HCT116 (cell line): ENCODE data around the gene TMEM115. TPM values are rescaled to one million over a fixed set of nuclear protein-coding genes. Genes with fewer than 3 reads are reported as not detected.
A peak's percentile ranks its signal among the peaks of the same experiment; 100 is the strongest.

Source experiments
- ATAC-seq: fragments of 200-7000 bp; cut with Tn5 transposase; 2 replicates; pipeline ENCODE4 v1.9.1; 2020; ENCODE audit warnings: mild to moderate bottlenecking, moderate library complexity
- BruUV-seq: library from RNA; stranded (reverse); fragments of 400-500 nt; replicated peaks from 2 replicates; lab custom pipeline; 2021; lab: Mats Ljungman, UMichigan
- CTCF ChIA-PET: fragments of 300-600 bp; sonication (Branson Sonifier 250); formaldehyde crosslinking; loops from one replicate; lab custom pipeline; 2021; ENCODE audit warnings: antibody characterized with exemption; lab: Charles Lee
- POLR2A ChIA-PET: fragments of 300-600, 350-600 bp; sonication (Branson Sonifier 250); formaldehyde crosslinking; loops from one replicate; lab custom pipeline; 2021; ENCODE audit warnings: antibody characterized with exemption; lab: Charles Lee
- RAD21 ChIA-PET, 2 experiments: fragments of 300-600 bp; sonication (Branson Sonifier 250); formaldehyde crosslinking; loops; one replicate each; lab custom pipeline; 2023; ENCODE audit warnings: low total read pairs in 2 of 2; ENCODE audit not compliant: uncharacterized antibody in 2 of 2, unreplicated experiment in 2 of 2, low non-redundant PET in 1 of 2; lab: Charles Lee
- DNase-seq: peaks from one replicate; pipeline ENCODE4 v3.0.0-alpha.2; 2010; ENCODE audit warnings: low read depth, low spot score
- H2AFZ ChIP-seq: fragments of 200-600 bp; shearing (Covaris generic), sonication (generic); 2 replicates; pipeline ENCODE4 v1.6.1; 2017; ENCODE audit warnings: low read depth, mixed run types, mixed read lengths, antibody characterized with exemption, low read length; ENCODE audit not compliant: poor library complexity, severe bottlenecking
- H3K27ac ChIP-seq: 2 replicates; pipeline ENCODE4 v1.5.1; 2012; ENCODE audit warnings: low read depth, low read length
- H3K27me3 ChIP-seq: fragments of 200-600 bp; sonication (generic); 2 replicates; pipeline ENCODE4 v1.6.1; 2016; ENCODE audit warnings: mixed run types, low read length, mixed read lengths; ENCODE audit not compliant: insufficient read depth
- H3K36me3 ChIP-seq, 2 experiments: fragments of 200-500 bp in 1 of 2; fragments of 200-600 bp in 1 of 2; sonication (Bioruptor generic) in 1 of 2; sonication (generic) in 1 of 2; 2 replicates each; pipeline versions ENCODE4 v1.5.1 to v1.6.1; 2014 to 2016; ENCODE audit warnings: low read length in 2 of 2, inconsistent platforms in 1 of 2, mixed read lengths in 1 of 2, mixed run types in 1 of 2; ENCODE audit not compliant: insufficient read depth in 2 of 2, control insufficient read depth in 1 of 2
- H3K4me1 ChIP-seq, 2 experiments: fragments of 200-600 bp in 1 of 2; sonication (generic) in 1 of 2; 2 replicates each; pipeline versions ENCODE4 v1.5.1 to v1.6.1; 2012 to 2017; ENCODE audit warnings: low read length in 2 of 2, inconsistent platforms in 1 of 2, mild to moderate bottlenecking in 1 of 2, mixed read lengths in 1 of 2, mixed run types in 1 of 2, moderate library complexity in 1 of 2; ENCODE audit not compliant: insufficient read depth in 2 of 2, control insufficient read depth in 1 of 2
- H3K4me2 ChIP-seq: fragments of 200-600 bp; sonication (generic); 2 replicates; pipeline ENCODE4 v1.6.1; 2017; ENCODE audit warnings: mixed run types, low read length, mixed read lengths
- H3K4me3 ChIP-seq, 2 experiments: fragments of 200-600 bp in 1 of 2; sonication (generic) in 1 of 2; replicated peaks in 1 of 2; 2 replicates each; pipeline ENCODE4 v1.5.1; 2011 to 2016; ENCODE audit warnings: low read length in 2 of 2, control low read depth in 1 of 2, low read depth in 1 of 2, mild to moderate bottlenecking in 1 of 2, mixed read lengths in 1 of 2, mixed run types in 1 of 2
- H3K79me2 ChIP-seq: fragments of 200-600 bp; sonication (generic); 2 replicates; pipeline ENCODE4 v1.6.1; 2017; ENCODE audit warnings: mild to moderate bottlenecking, mixed run types, low read length, moderate library complexity, mixed read lengths; ENCODE audit not compliant: insufficient read depth
- H3K9ac ChIP-seq: fragments of 200-600 bp; sonication (generic); 2 replicates; pipeline ENCODE4 v1.6.1; 2016; ENCODE audit warnings: low read length, mixed read lengths
- H3K9me2 ChIP-seq: fragments of 200-600 bp; sonication (generic), shearing (Covaris generic); 2 replicates; pipeline ENCODE4 v1.6.1; 2017; ENCODE audit warnings: mixed run types, mild to moderate bottlenecking, moderate library complexity; ENCODE audit not compliant: insufficient read depth
- H3K9me3 ChIP-seq, 2 experiments: fragments of 200-500 bp in 1 of 2; fragments of 200-600 bp in 1 of 2; sonication (Bioruptor generic) in 1 of 2; sonication (generic) in 1 of 2; 2 replicates each; pipeline ENCODE4 v1.6.1; 2014 to 2017; ENCODE audit warnings: low read length in 2 of 2, mixed read lengths in 2 of 2, inconsistent platforms in 1 of 2, low read depth in 1 of 2, mild to moderate bottlenecking in 1 of 2, mixed run types in 1 of 2, moderate library complexity in 1 of 2; ENCODE audit not compliant: control insufficient read depth in 1 of 2, insufficient read depth in 1 of 2
- H4K20me1 ChIP-seq: fragments of 200-600 bp; sonication (generic), shearing (Covaris generic); 2 replicates; pipeline ENCODE4 v1.6.1; 2017; ENCODE audit warnings: mixed run types, mild to moderate bottlenecking, moderate library complexity; ENCODE audit not compliant: insufficient read depth
- EZH2phosphoT487 ChIP-seq: fragments of 200-600 bp; IDR thresholded peaks from 2 replicates; pipeline ENCODE4 v1.6.1; 2018; ENCODE audit warnings: antibody characterized with exemption, borderline replicate concordance
- FOSL1 ChIP-seq: IDR thresholded peaks from 2 replicates; pipeline ENCODE4 v1.6.1; 2012; ENCODE audit warnings: low read depth
- POLR2AphosphoS5 ChIP-seq: IDR thresholded peaks from 2 replicates; pipeline ENCODE4 v1.6.1; 2011; ENCODE audit warnings: mild to moderate bottlenecking, low read depth, low read length, moderate library complexity
- TCF7L2 ChIP-seq: IDR thresholded peaks from 2 replicates; pipeline ENCODE4 v1.7.0; 2011; ENCODE audit warnings: borderline replicate concordance, inconsistent platforms; ENCODE audit not compliant: insufficient read depth, insufficient read length; ENCODE audit errors: extremely low read depth
- ZBTB33 ChIP-seq: IDR thresholded peaks from 2 replicates; pipeline ENCODE4 v1.6.1; 2011; ENCODE audit warnings: mild to moderate bottlenecking, low read length, moderate library complexity; ENCODE audit not compliant: insufficient replicate concordance; ENCODE audit errors: extremely low read depth
- ZNF274 ChIP-seq: fragments of 200-500 bp; sonication (Bioruptor generic); IDR thresholded peaks from 2 replicates; pipeline ENCODE4 v1.6.1; 2014; ENCODE audit warnings: mild to moderate bottlenecking, low read depth, low read length, inconsistent platforms
- intact Hi-C: fragments of 100-400 bp; cut with micrococcal nuclease; formaldehyde crosslinking; loops from 2 replicates; pipeline ENCODE4 v1.10.0; 2022
- total RNA-seq: library from RNA; stranded (reverse); gene quantifications from one replicate; pipeline ENCODE4 v1.2.1, GENCODE V29; 2021; ENCODE audit not compliant: unreplicated experiment

TMEM115 gene
- total RNA-seq, 1 experiment from 2014 or later: 24.6 TPM

DNA sequence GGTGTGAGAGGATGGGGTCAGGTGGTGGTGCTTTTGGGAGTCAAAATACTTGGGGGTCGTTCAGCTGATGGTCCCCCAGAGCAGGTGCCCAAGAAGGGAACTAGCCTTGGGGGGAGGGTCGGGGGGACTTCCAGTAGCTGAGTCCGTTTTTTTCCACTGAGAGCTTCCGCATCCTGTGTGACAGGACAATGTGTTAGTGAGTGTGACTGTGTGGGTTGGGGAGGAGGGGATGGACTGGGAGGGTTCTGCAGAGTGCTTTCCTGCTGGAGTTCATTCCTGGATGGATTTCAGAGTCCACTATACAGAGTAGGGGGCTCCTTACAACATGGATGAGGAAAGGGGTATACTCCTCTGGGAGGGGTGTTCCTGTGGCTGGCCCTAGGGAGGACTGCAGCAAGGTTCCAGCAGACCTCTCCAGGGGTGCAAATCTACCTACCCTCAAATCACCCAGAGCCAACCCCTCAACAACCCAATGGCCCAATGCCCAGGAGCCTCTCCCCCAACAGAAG, 36.2 kb downstream of the TMEM115 start (continued):
- no peak for TF ChIP-seq POLR2AphosphoS5
- TF ChIP-seq ZBTB33: no peak

- H3K4me2 ChIP-seq: peak within 1 kb of the TSS; percentile 92
- no peaks in the 10 kb centered on the region for H3K27me3 ChIP-seq
- ATAC-seq (no peak), DNase-seq (no peak)
- no peaks in the 10 kb centered on the region for H4K20me1 ChIP-seq
- peak within 1 kb of the TSS; percentile 93 for H3K27ac ChIP-seq
- ChIA-PET RAD21 (interaction anchor here in 1 of 2 experiments (1.5 kb wide), 1 partner anchor 23 kb away, joined by 4 read pairs; the partner anchor contains the start of genes HYAL3 and NAA80), CTCF (interaction anchor here (0.8 to 1.2 kb wide), 2 partner anchors 15 to 45 kb away, joined by 3 to 11 read pairs; no protein-coding TSS in a partner anchor)
- H3K9me3 ChIP-seq: no peaks in the 10 kb centered on the region
- peak within 1 kb of the TSS; percentile 64 to 92 for H3K4me3 ChIP-seq
- no TSS peak for BruUV-seq
- no peak for TF ChIP-seq TCF7L2
- no peak for TF ChIP-seq EZH2phosphoT487
- TF ChIP-seq ZNF274: no peak
- no peak for TF ChIP-seq FOSL1
- TF ChIP-seq, all 23 proteins: peak for 0
- Histone ChIP-seq H3K9me2 (no peaks in the 10 kb centered on the region), H3K4me1 (peaks cover 48 to 73% of the 10 kb centered on the region in 2 experiments), H3K36me3 (peaks cover 9 to 29% of the 10 kb centered on the region in 2 experiments; a peak in 2 of 4 replicates), H2AFZ (no peak within 1 kb of the TSS), H3K79me2 (peaks cover 58% of the 10 kb centered on the region), H3K9ac (peak within 1 kb of the TSS; percentile 88)
- POLR2A ChIA-PET: interaction anchor here (1.1 to 1.3 kb wide), 2 partner anchors 14 to 23 kb away, joined by 3 to 4 read pairs; partner anchors contain the start of genes HYAL3 and NAA80
- intact Hi-C loops: no loop called here
These were observed 36.8 kb downstream of the TMEM115 start, which contains the start of gene HYAL2 for GRCh38 chr3:50322386-50323091. TSS of gene HYAL2 (minus strand) at chr3:50322745. CDS start at chr3:50320489, 2,256 bp downstream.
